GM19239 (cell line): ENCODE results near the gene BLCAP.

Source experiments
- DNase-seq: peaks from one replicate; pipeline ENCODE4 v3.0.0; 2011; ENCODE audit warnings: low spot score; ENCODE audit not compliant: insufficient read length
- FAIRE-seq: peaks from 2 replicates; lab custom pipeline; 2011; peaks lifted over from hg19 to GRCh38; lab: Jason Lieb, UNC

Gene BLCAP

DNA sequence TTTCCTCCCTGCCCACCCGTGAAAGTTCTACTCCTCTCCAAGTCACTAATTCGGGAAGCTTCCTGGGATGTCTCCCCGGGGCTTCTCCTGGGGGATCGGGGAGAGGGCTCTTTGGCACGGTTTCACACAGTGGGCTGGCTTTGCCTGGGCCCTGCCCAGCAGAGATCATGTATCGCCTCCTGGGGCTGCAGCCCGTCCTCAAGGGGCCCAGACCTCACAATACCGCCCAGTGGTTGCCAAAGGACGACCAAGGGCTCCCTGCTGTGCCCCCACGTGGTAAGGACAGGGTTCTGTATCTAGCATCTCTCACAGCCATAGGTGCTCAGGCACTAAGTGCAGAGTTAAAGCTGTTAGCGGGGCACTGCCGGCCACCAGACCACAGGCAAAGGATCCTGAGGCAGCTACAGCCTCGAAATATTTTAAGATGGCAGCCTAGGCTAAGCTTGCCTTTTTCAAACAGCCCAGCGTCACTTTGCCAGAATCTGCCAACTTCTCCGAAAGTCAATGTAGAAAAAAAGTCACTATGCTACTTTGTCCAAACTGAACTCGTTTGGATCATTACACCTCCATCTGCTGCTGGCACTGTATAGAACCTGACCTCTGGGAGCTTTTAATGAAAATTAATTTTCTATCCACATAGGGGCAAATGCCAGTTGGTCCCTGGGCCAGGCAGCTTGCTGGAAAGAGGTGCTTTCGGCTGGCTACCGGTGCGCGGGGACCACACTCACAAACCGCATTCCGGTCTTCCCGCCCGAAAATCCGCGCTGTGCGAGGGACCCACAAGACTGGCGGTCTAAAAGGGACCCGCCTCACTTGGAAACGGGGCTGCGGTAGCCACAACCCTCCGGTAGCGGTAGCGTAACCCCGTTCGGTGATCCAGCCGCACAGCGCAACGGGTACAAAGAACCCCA is 7.9 kb downstream of the BLCAP start:
- no peak for FAIRE-seq
- DNase-seq = no peak

DNA sequence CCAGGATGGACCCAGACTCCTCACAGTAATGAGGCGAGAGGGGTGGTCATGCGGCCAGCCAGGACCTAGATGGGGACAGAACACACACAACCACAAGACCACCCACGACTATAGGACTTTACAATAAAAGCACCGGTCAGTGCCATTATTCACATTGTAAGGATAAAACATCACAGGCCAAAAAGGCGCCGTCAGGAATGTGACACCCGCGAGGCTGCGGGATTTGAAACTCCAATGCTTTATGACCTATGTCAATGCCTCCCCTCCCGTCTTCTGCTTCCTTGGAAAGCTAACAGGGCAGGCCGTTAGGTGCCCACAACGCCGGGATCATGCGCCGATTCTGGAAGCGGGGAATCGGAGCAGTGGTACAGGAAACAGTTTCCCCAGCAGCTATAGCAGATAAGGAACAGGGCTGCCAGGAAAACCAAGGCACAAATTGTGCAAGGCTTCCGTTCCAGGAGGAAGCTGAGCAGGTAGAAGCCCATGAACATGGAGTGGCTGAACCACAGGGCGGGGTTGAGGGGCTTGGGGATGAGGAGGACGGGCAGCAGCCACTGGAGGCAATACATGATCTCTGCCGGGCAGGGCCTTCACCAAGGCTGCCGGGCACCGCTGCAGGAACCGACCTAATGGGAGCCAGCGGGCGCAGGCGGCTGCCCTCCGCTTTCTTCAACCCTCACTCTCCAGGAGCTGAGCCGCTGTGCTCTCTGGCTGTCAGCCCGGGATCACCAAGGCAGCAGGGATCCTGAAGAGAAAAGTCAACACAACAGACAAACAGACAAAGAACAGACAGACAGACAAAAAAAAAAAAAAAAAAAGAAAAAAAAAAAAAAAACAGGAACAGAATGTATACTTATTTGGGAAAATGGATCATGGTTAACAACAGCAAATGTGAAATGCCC is 8.8 kb downstream of the BLCAP start:
- no peak for FAIRE-seq
- DNase-seq = no peak

DNA sequence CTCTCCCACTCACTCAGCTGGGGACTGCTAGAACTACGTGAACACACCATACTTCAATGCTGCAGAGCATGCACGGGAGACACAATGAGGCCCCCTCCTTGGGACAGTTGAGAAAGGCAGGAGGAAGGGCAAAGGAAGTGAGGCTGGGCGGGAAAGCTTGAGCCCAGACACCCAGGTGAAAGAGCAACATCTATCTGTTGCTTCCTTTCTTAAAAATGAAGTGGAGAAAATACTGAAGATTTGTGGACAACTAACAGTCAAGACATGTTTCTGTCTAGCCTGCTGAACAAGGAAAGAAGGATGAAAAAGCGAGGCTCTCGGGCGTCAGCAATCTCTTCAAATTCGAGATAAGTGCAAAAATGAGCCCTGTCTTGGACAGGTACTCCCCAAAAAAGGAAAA is 9.6 kb downstream of the BLCAP start:
- FAIRE-seq (no peak), DNase-seq (no peak)

DNA sequence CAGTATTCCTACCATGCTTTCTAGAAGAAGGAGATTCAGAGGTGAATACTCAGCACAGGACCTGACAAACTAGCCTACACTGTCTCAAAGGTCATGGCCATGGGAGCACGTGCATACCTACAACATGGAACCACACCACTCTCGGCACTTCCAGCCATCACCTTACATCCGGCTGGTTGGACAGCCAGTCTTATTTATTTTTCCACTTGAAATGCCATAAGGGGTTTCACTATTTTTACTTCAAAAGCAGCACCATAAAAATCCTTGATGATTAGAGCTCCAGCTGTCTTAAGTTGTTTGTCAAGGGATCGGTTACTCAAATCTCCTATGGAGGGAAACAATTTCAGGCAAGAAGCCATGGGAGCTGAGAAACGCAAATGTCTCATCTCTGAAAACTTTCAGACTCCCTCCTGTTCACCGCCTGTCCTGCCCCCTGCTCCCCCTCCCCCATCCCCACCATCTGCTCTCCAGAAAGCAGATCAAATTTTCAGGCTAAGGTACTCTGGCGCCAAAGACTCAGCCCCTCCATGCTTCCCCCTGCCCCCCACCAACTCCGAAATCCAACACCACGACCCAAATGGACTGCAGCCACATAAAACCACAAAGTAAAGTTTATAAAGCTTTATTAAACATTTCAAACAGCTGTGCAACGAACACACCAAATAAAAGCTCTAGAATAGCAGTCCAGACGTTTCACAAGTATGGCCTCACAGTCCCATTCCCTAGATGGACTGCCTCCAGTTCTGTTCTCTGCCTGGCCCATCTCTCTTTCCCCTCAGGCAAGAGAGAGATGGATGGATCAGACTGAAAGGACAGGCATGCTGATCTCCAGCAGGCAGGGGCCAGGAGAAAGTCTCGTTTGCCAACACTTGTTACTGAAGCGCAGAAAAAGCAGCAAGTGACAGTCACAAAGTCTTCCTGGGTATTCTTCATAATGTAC is 10.6 kb downstream of the BLCAP start:
- FAIRE-seq (no peak), DNase-seq (no peak)

DNA sequence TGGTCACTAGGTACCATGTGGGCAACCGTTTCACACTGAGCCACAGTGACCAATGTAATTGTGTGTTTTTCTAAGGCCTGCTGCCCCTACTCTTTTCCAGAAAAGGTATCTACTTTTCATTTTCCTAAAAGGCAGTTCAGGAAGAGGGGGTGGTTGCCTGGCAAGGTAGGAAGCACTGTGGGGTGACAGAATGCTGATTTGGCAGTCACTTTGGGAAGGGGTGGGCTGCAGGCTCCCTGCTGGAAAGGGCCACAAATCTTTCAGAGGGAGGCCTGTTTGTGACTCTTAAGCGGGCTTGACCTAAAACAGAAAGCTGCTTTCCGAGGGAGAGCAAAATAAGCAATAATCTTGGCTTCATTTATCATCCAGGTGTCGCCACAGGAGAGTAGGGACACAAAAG is 11.8 kb downstream of the BLCAP start:
- no peak for FAIRE-seq
- no peak for DNase-seq

DNA sequence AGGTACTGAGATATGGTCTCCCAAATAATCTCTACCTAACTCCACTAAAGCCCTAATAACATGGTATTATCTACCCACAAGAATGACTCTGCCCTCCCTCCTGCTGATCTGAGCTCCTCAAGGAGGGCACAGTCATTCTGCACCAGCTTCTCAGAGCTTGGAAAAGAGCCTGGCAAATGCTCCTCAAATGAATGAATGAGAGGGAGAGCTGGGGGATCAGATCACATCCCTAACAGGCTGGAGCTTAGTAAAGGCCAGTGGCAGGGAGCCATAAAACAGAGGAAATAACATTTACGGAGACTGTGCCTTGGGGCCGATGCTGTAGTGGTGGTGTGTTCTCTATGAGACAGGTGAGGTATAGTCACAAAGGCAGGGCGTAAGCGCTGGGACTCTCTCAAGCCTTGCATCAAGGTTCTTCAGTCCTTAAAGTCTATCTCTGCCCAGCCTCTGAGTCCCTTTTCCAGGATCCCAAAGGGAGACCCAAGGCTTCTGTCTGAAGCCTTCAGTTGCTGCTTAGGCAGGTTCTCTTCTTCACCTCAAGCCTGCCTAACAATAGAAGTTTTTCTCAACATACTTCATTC is 13.8 kb downstream of the BLCAP start:
- no peak for FAIRE-seq
- no peak for DNase-seq

DNA sequence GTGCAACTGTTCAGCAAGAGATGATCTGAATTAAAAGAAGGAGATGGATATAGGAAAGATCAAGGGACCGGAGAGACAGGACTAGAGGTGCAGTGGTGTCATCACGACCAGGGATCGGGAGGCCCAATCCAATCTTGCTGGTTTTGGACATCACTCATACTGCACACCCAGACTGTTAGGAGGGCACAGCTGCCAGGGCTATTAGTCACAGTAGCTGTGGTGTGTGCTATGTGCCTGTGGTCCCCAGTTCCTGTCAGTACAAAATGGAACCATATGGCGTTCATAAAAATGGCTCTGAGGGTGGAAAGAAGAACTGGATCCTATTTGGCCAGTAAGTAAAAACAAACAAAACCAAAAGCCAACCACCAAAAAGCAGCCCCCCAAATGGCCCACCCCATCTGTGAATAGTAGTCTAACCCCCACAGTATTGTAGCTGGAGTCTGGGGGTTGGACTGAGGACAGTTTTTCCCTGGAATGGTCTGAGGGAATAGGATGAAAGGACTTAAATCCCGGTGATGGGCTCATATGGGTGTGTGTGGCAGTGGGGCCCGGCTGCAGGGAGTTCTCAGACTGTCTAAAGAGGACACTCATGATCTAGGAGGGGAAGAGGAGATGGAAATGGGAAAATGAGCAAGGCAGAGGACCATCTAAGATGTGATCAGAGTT is 15.9 kb downstream of the BLCAP start:
- FAIRE-seq (no peak), DNase-seq (no peak)

DNA sequence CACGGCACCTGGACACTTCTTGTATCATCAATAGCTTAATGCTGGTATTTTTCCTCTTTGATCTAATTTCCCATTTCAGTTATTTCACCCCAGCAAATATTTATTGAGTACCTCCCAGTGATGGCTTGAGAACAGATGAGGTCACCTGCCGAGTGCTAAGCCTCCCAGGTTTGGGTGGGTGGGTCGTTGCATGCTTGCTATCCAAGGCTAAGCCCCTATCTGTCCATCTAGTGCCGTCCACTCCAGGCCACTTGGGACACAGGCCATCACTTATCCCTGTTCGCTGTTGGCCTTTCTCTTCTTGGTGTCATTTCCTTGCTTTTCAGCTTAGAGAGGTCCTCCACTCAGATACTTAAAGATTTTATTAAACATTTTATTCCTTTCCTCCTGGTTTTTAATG is 17.4 kb downstream of the BLCAP start:
- FAIRE-seq (no peak), DNase-seq (no peak)

DNA sequence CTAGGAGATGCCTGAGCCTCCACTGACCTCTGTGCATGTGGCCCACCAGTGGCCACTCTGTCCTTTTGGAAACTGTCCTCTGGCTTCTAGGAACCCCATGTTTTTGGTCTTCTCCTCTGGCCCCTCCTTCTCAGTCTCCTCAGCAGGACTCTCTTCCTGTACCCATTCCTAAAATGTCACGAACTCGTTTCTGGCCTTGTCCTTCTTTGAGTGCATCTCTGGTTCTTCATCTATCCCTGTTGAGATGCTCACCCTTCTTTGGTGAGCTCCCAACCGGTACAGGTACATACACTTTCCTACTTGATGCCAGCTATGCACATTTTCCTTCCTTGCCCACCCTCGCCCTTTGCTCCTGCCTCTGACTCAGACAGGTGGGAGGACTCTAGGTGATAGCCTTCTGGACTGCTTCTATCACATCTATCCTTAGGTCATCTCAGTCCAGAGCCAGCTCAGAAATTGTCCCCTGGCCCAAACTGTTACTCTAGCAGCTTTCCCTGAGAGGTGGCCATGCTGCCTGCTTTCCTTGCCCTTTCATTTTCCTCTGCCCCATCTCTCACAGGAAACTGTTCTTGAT is 21.4 kb downstream of the BLCAP start:
- FAIRE-seq = no peak
- no peak for DNase-seq

DNA sequence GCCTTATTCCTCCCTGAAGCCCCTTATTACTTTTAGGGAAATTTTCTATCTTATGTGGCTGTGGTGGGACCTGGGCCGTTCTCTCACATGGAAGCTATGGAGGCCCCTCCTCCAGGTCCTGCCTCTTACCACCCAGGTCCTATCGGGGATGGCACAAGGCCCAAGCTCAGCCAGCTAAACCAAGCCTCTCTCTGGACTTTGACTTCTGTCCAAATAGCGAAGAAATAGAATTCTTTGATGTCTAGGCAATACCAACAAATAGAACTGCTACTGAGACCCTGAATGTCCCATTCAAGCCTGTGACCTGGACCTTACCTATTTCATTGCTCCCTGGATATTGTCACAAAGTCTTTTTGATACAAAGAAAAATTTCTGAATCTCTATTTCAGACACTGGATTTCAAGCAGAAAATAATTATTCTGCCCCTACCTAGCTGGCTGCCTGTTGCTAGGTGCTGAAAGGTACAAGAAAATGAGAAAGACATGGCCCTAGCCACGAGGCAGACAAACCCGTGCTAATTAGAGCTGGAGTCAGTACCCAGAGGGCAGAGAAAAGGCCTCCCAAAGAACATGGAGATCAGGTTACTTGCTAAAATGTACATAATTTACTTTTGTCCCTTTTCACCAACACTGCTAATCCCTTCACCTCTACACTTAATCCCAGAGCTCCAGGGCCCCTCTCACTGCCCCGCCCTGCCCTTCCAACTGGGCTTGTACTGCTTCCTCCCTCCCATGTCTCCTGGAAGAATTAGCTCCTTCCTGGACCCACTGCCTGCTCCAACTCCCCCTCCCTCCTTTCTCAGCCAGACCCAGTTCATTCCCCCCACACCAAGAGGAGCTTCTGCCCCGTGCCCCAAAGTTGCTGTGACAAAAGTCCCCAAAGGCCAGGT is 22.2 kb downstream of the BLCAP start:
- DNase-seq = no peak
- no peak for FAIRE-seq

DNA sequence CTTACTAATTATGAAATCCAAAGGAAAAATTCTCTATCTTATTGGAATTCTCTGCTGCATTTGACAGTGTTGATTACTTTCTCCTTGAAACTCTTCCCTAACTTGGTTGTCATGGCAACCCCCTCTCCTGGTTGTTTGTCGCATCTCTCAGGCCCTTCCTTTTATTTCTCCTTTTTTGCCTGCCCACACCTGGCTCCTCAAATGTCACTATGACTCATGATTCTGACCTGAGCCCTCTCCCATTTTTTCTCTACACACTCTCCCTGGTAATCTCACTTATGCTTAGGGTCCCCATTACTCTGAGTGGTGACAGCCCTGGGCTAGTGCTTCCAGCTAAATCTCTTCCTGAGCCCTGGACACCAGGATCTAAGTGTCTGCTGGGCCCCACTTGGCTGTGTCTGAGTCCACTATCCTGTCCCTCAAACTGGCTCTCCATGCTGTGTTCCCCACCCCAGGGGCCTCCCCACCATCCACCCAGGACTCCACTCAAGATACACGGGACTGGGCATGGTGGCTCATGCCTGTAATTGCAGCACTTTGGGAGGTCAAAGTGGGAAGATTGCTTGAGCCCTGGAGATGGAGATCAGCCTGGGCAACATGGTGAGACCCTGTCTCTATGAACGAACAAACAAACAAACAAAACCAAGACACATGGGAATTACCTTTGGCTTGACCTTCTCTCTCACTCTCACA is 23.1 kb downstream of the BLCAP start:
- no peak for DNase-seq
- FAIRE-seq = no peak

DNA sequence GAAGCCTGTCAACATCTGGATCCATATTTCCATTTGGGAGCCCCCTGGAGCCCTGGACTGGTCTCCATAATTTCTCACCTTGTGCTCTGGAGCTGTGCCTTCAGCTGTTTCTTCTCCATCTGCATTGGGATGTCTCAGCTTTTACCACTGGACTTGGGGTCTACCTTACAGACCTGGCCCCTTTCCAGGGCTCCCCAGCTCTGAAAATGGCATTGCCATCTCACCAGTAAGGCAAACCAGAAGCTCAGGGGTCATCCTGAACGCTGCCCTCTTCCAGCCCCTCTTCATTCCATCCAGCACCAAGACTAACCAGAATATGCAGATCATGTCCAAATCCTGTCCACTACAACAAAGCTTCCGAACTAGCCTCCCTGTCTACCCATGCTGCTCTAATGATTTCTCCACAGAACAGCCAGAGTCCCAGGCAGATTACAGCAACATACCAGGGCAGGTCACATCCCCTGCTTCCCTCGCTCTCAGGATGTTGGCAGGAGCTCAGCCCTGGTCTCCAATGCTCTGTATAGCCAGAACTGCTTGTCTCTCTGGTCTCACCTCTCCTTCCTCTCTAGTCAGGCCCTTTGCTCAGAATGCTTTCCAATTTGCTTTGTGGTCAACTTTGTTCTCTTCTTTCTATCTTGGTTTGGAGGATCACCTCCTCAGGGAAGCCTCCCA is 24.3 kb downstream of the BLCAP start:
- DNase-seq = no peak
- no peak for FAIRE-seq

DNA sequence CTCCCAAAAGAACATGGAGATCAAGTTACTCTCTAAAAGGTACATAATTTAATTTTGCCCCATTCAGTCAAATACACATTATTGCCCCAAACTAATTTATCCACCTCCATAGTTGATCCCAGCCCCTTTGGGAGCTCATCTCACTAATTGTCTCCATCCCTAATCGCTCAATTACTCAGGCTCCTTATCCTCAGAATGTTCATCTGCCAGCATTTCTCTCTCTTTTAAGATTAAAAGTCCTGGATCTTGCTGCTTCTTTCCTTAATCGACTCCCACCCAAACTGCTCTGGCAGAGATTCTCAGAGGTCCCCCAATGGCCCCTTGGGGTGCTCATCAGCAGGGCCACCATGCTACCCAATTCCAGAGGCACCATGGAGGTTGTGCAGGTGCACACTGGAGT is 25.0 kb downstream of the BLCAP start:
- DNase-seq (no peak), FAIRE-seq (no peak)

DNA sequence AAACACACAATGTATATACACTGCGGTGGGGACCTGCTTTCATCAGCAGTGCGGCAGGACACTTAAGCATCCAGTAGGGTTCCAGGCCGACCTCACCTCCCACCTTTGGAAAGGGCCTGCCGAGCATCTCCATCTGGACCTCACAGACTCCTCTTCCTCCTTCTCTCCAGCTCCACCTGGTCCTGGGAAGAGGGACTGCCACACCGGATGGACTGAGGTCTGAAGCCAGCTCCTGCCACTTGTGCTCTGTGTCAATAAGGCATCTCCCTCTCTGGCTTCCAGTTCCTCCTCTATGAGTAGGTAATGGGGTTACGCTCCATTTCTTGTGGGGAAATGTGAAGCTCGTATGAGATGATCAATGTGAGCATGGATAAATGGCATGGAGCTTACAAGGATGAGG is 25.7 kb downstream of the BLCAP start:
- DNase-seq (no peak), FAIRE-seq (no peak)

DNA sequence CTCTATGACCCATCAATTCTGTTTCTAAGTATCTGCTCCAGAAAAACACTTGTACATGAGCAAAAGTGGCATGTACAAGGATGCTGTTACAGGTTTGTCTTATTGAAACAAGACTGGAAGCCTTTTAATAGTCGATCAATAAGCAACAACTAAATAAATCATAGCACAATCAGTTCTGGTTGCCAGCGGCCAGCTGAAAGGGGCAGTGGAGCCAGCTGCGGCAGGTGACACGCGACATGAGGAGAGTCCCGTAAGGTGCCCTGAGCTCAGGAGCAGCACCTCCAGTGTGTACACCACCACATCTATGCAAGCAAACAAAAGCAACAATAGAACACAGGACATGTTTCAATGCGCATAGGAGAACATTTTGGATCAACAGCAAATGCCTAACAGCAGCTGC is 27.4 kb downstream of the BLCAP start:
- DNase-seq = no peak
- no peak for FAIRE-seq

DNA sequence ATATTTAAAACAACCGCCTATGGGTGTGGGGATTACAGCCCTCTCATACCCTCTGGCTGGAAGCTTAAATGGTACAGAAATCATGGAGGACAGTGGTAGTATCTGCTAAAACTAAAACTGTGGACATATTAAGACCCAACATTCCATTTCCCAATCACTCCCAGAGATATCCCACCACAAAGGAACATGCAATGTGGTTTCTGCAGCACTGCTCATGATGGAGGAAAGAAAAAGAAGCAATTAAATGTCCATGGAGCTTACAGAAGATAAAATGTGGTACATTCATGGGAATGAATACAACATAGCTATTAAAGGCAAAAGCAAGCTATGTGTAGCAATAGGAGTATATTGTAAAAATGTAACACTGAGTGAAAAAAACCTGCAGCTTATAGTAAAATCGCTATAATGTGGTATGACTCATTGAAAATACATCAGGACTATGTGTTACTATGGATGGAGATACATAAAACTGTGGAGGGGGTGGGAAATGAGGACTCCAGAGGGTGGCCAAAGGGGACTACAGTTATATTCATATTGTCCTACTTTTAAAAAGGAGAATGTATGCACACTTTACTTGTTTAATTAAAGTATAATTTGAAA is 29.5 kb downstream of the BLCAP start:
- FAIRE-seq (no peak), DNase-seq (no peak)

DNA sequence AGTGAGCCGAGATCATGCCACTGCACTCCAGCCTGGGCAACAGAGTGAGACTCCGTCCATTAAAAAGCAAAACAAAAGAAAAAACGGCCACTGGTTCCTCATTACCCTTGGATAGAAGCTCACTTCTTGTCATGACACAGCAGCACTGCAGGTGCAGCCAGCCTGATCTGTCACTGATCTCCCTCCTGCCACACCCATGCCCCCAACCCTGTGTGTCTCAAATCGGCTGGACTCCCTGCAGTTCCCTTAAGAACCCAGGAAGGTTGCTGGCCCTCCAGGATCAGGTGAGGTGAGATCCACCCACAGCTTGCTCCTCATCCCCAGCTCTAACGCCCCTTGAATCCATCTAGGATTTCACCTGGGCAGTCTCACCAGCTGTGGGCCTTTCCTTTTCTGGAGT is 32.9 kb downstream of the BLCAP start:
- no peak for DNase-seq
- FAIRE-seq = no peak
